ENCODE data around the gene COTL1.

Gene COTL1

GRCh38 chr16:84617791-84618580 lies at the start of gene COTL1:
COTL1 (minus strand) TSS chr16:84618078; CDS start chr16:84617914, 164 bp downstream.
- peak; percentile 87 to 97 (median 93) for DNase-seq (ENCODE audit: low read depth in 3 of 3)

- DNase-seq (ENCODE audit: low read depth in 3 of 3) = no peak
Measured at GRCh38 chr16:84665843-84666242, 48.0 kb upstream of the COTL1 start.

- DNase-seq (ENCODE audit: low read depth in 3 of 3) = no peak
Measured at GRCh38 chr16:84665359-84665758, 47.5 kb upstream of the COTL1 start.

- no peak for DNase-seq (ENCODE audit: low read depth in 3 of 3)
Measured at GRCh38 chr16:84663433-84664101, 45.7 kb upstream of the COTL1 start.

- DNase-seq (ENCODE audit: low read depth in 3 of 3) = no peak
Measured at GRCh38 chr16:84662471-84662870, 44.6 kb upstream of the COTL1 start.

- DNase-seq (ENCODE audit: low read depth in 3 of 3) = no peak
Measured at GRCh38 chr16:84661418-84662060, 43.7 kb upstream of the COTL1 start.

GRCh38 chr16:84660973-84661372 lies 43.1 kb upstream of the COTL1 start:
- no peak for DNase-seq (ENCODE audit: low read depth in 3 of 3)

GRCh38 chr16:84659656-84660300 lies 41.9 kb upstream of the COTL1 start:
- DNase-seq (ENCODE audit: low read depth in 3 of 3) = no peak

GRCh38 chr16:84658690-84659089 lies 40.8 kb upstream of the COTL1 start:
- no peak for DNase-seq (ENCODE audit: low read depth in 3 of 3)

GRCh38 chr16:84657229-84657837 lies 39.5 kb upstream of the COTL1 start:
- no peak for DNase-seq (ENCODE audit: low read depth in 3 of 3)

- no peak for DNase-seq (ENCODE audit: low read depth in 3 of 3)
Measured at GRCh38 chr16:84656649-84657048, 38.8 kb upstream of the COTL1 start.

GRCh38 chr16:84654998-84655397 lies 37.1 kb upstream of the COTL1 start:
- no peak for DNase-seq (ENCODE audit: low read depth in 3 of 3)

- no peak for DNase-seq (ENCODE audit: low read depth in 3 of 3)
Measured at GRCh38 chr16:84654238-84654637, 36.4 kb upstream of the COTL1 start.

- DNase-seq (ENCODE audit: low read depth in 3 of 3) = no peak
Measured at GRCh38 chr16:84652566-84652965, 34.7 kb upstream of the COTL1 start.

GRCh38 chr16:84650062-84650991 lies 32.4 kb upstream of the COTL1 start:
- DNase-seq (ENCODE audit: low read depth in 3 of 3) = no peak

GRCh38 chr16:84649511-84649861 lies 31.6 kb upstream of the COTL1 start:
- DNase-seq (ENCODE audit: low read depth in 3 of 3) = no peak

- peak in 2 of 3 experiments; percentile 7 to 39 for DNase-seq (ENCODE audit: low read depth in 3 of 3)
Measured at GRCh38 chr16:84648595-84649510, 31.0 kb upstream of the COTL1 start.

GRCh38 chr16:84647828-84648594 lies 30.1 kb upstream of the COTL1 start, which contains the start of gene KLHL36:
KLHL36 (plus strand) TSS chr16:84648511; CDS start chr16:84650868, 2,357 bp downstream.
- DNase-seq (ENCODE audit: low read depth in 3 of 3) = peak; percentile 32 to 61 (median 47)

- no peak for DNase-seq (ENCODE audit: low read depth in 3 of 3)
Measured at GRCh38 chr16:84643674-84644073, 25.8 kb upstream of the COTL1 start.
